ENCODE measurements around the gene FYB1.

GRCh38 chr5:39225405-39226099, 6.2 kb upstream of the FYB1 start:
- no peak for TF ChIP-seq TAF1 (IDR thresholded peaks at IDR 0.05; ENCODE audit: low read depth)
- TF ChIP-seq MAX (IDR thresholded peaks at IDR 0.05), result no peak
- TF ChIP-seq EP300 (IDR thresholded peaks at IDR 0.05; ENCODE audit: borderline replicate concordance), result no peak
- TF ChIP-seq REST (IDR thresholded peaks at IDR 0.05; ENCODE audit: low read depth), result no peak
- no peak for TF ChIP-seq EGR1 (IDR thresholded peaks at IDR 0.05)
- TF ChIP-seq CREB1 (IDR thresholded peaks at IDR 0.05; ENCODE audit: low read depth), result no peak
- TF ChIP-seq TEAD4 (IDR thresholded peaks at IDR 0.05), result no peak
- no peak for TF ChIP-seq RAD21 (IDR thresholded peaks at IDR 0.05; ENCODE audit: low read depth)
- no peak for TF ChIP-seq CEBPB (IDR thresholded peaks at IDR 0.05)
- no peak for TF ChIP-seq FOXM1 (IDR thresholded peaks at IDR 0.05; ENCODE audit: borderline replicate concordance, low read depth)
- no peak for TF ChIP-seq TCF12 (IDR thresholded peaks at IDR 0.05; ENCODE audit: low read depth)
- TF ChIP-seq YY1 (IDR thresholded peaks at IDR 0.05; ENCODE audit: low read depth), result no peak
- no peak for TF ChIP-seq USF1 (IDR thresholded peaks at IDR 0.05)

Data from Ishikawa (cell line).